Measurements from ENCODE around the gene PTPRN2. TPM values are rescaled to one million over a fixed set of nuclear protein-coding genes. Genes with fewer than 3 reads are reported as not detected.

Gene PTPRN2
- total RNA-seq, 2 experiments from 2014 or later = 0.70 TPM; not detected in 1

DNA sequence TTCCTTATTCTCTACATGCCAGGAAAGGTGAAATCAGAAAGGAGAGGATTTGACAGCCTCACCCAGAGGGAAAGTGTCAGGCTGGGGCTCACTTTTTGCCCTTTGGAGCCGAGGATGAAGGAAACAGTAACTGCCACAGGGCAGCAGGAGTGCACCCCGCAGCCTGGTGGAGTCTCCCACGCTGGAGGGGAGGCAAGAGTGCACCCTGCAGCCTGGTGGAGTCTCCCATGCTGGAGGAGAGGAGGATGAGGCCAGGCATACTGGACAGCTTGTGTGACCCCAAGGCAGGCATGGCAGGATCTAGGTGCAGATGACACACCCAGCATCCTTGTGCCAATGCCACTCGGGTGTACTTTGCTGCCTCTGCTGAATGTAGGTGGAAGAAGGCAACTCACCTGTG lies 766.8 kb downstream of the PTPRN2 start:
- Histone ChIP-seq H3K4me2 (ENCODE audit: low read length) (no peak overlapping the region), H3K9me2 (ENCODE audit: insufficient read depth, low read length) (no peaks in the 10 kb centered on the region), H3K36me3 (ENCODE audit: insufficient read depth, low read length) (no peaks in the 10 kb centered on the region), H3K4me1 (ENCODE audit: insufficient read depth, low read length, poor library complexity, severe bottlenecking) (no peaks in the 10 kb centered on the region), H3K9me3 (ENCODE audit: low read length) (no peaks in the 10 kb centered on the region), H3K4me3 (ENCODE audit: low read depth, low read length, poor library complexity, severe bottlenecking) (no peak overlapping the region), H4K20me1 (ENCODE audit: insufficient read depth, low read length) (no peaks in the 10 kb centered on the region), H3K79me2 (ENCODE audit: insufficient read depth, low read depth, low read length) (no peaks in the 10 kb centered on the region), H3K27ac (ENCODE audit: low read depth, low read length, poor library complexity, severe bottlenecking) (no peak overlapping the region), H2AFZ (ENCODE audit: low read length) (no peak overlapping the region)
- TF ChIP-seq EZH2phosphoT487 (IDR thresholded peaks at IDR 0.05; ENCODE audit: borderline replicate concordance, low read depth, low read length) = no peak
- TF ChIP-seq CTCF (conservative IDR thresholded peaks at IDR 0.05; ENCODE audit: low read length) = no peak
- no TSS peak for BruUV-seq (replicated peaks)
- POLR2A ChIA-PET = no interaction called here
- DNase-seq (ENCODE audit: low spot score) = no peak
- intact Hi-C loops (cut with micrococcal nuclease; ENCODE audit: unreplicated experiment) = no loop called here
- CTCF ChIA-PET (ENCODE audit: unreplicated experiment) = no interaction called here

DNA sequence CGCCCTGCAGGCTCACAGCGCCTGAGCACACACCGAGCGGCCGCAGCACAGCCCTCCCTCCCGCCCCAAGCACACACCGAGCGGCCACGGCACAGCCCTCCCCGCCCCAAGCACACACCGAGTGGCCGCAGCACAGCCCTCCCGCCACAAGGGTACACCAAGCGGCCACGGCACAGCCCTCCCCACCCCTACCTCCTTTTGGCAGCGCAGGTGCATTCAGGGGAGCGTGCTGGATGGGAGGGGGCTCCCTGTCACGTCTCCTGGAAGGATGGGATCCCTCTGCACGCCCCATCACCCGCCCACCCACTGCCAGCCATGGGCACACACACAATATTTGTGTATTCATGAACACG lies 768.2 kb downstream of the PTPRN2 start:
- intact Hi-C loops (cut with micrococcal nuclease; ENCODE audit: unreplicated experiment) = no loop called here
- Histone ChIP-seq H3K27ac (ENCODE audit: low read depth, low read length, poor library complexity, severe bottlenecking) (no peak overlapping the region), H2AFZ (ENCODE audit: low read length) (no peak overlapping the region), H4K20me1 (ENCODE audit: insufficient read depth, low read length) (no peaks in the 10 kb centered on the region), H3K36me3 (ENCODE audit: insufficient read depth, low read length) (no peaks in the 10 kb centered on the region), H3K9me3 (ENCODE audit: low read length) (no peaks in the 10 kb centered on the region), H3K79me2 (ENCODE audit: insufficient read depth, low read depth, low read length) (no peaks in the 10 kb centered on the region), H3K9me2 (ENCODE audit: insufficient read depth, low read length) (no peaks in the 10 kb centered on the region), H3K4me2 (ENCODE audit: low read length) (no peak overlapping the region), H3K4me1 (ENCODE audit: insufficient read depth, low read length, poor library complexity, severe bottlenecking) (no peaks in the 10 kb centered on the region), H3K4me3 (ENCODE audit: low read depth, low read length, poor library complexity, severe bottlenecking) (no peak overlapping the region)
- no TSS peak for BruUV-seq (replicated peaks)
- POLR2A ChIA-PET = no interaction called here
- CTCF ChIA-PET (ENCODE audit: unreplicated experiment) = no interaction called here
- no peak for TF ChIP-seq EZH2phosphoT487 (IDR thresholded peaks at IDR 0.05; ENCODE audit: borderline replicate concordance, low read depth, low read length)
- no peak for TF ChIP-seq CTCF (conservative IDR thresholded peaks at IDR 0.05; ENCODE audit: low read length)
- no peak for DNase-seq (ENCODE audit: low spot score)

DNA sequence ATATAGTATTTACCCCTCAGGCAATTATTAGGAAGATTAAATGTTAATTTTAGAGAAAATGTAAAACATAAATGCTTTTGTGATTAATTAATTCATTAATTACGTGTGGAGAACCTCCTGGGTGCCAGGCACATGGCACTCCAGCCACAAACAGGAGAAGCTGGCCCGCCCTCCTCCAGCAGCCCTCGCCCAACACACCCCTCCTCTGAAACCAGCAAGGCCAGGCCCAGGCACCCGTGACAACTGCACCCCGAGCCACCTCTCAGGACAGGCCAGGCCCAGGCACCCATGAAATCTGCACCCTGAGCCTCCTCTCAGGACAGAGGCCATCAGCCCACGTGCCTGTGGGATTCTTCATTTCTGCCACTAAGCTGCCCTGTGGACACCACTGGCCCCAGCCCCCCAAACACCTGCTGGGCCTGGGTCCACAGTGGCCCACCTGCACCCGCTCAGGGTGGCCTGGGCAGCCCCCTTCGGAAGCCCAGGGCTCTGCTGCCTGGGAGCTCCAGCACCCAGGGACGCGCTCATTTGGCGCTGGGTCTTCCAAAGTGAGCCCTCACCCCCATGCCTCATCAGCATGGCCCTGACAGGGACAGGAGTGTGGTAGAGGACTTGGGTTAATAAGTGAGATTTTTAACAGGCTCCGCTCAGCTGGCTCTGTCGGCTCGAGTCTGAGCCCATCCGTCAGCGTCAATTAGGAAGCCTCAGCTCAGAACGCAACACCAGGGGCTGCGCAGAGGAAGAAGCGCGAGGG lies 768.7 kb downstream of the PTPRN2 start:
- intact Hi-C loops (cut with micrococcal nuclease; ENCODE audit: unreplicated experiment) = no loop called here
- no TSS peak for BruUV-seq (replicated peaks)
- no peak for TF ChIP-seq CTCF (conservative IDR thresholded peaks at IDR 0.05; ENCODE audit: low read length)
- no peak for TF ChIP-seq EZH2phosphoT487 (IDR thresholded peaks at IDR 0.05; ENCODE audit: borderline replicate concordance, low read depth, low read length)

More for the DNA sequence above, 768.7 kb downstream of the PTPRN2 start:
- H3K79me2 ChIP-seq (ENCODE audit: insufficient read depth, low read depth, low read length) = no peaks in the 10 kb centered on the region
- no peak overlapping the region for H3K4me2 ChIP-seq (ENCODE audit: low read length)
- H4K20me1 ChIP-seq (ENCODE audit: insufficient read depth, low read length) = no peaks in the 10 kb centered on the region
- H3K36me3 ChIP-seq (ENCODE audit: insufficient read depth, low read length) = no peaks in the 10 kb centered on the region
- no peak overlapping the region for H2AFZ ChIP-seq (ENCODE audit: low read length)
- H3K9me2 ChIP-seq (ENCODE audit: insufficient read depth, low read length) = no peaks in the 10 kb centered on the region
- DNase-seq (ENCODE audit: low spot score) = no peak
- ChIA-PET CTCF (ENCODE audit: unreplicated experiment) (no interaction called here), POLR2A (no interaction called here)
- no peak overlapping the region for H3K27ac ChIP-seq (ENCODE audit: low read depth, low read length, poor library complexity, severe bottlenecking)
- H3K9me3 ChIP-seq (ENCODE audit: low read length) = no peaks in the 10 kb centered on the region
- H3K4me1 ChIP-seq (ENCODE audit: insufficient read depth, low read length, poor library complexity, severe bottlenecking) = no peaks in the 10 kb centered on the region
- H3K4me3 ChIP-seq (ENCODE audit: low read depth, low read length, poor library complexity, severe bottlenecking) = no peak overlapping the region

Measured in OCI-LY7 (cell line).